Hepatocyte (in vitro differentiated cells): ENCODE data around the gene ALK. TPM values are rescaled to one million over a fixed set of nuclear protein-coding genes. Genes with fewer than 3 reads are reported as not detected.

ENCODE experiments used
- DNase-seq: peaks from one replicate; pipeline ENCODE4 v3.0.0-alpha.2; 2016; ENCODE audit warnings: low spot score
- H2AFZ ChIP-seq: fragments of 200-600 bp; sonication (generic); 2 replicates; pipeline ENCODE4 v1.6.0; 2016; ENCODE audit warnings: antibody characterized with exemption, mild to moderate bottlenecking
- H3K27ac ChIP-seq: fragments of 200-600 bp; sonication (generic); 2 replicates; pipeline ENCODE4 v1.5.1; 2016; ENCODE audit warnings: mild to moderate bottlenecking
- H3K27me3 ChIP-seq: fragments of 200-600 bp; sonication (generic); 2 replicates; pipeline ENCODE4 v1.6.1; 2016
- H3K36me3 ChIP-seq: fragments of 200-600 bp; sonication (generic); replicated peaks from 2 replicates; pipeline ENCODE4 v1.5.1; 2016; ENCODE audit warnings: low read depth; ENCODE audit not compliant: insufficient read depth
- H3K4me1 ChIP-seq: fragments of 200-600 bp; sonication (generic); 2 replicates; pipeline ENCODE4 v1.5.1; 2016; ENCODE audit warnings: mild to moderate bottlenecking, moderate library complexity; ENCODE audit not compliant: insufficient read depth
- H3K4me2 ChIP-seq: fragments of 200-600 bp; sonication (generic); 2 replicates; pipeline ENCODE4 v1.6.0; 2016
- H3K4me3 ChIP-seq: fragments of 200-600 bp; sonication (generic); 2 replicates; pipeline ENCODE4 v1.5.1; 2016; ENCODE audit warnings: mild to moderate bottlenecking
- H3K79me2 ChIP-seq: fragments of 200-600 bp; sonication (generic); 2 replicates; pipeline ENCODE4 v1.6.0; 2017; ENCODE audit warnings: mild to moderate bottlenecking
- H3K9me2 ChIP-seq: fragments of 200-600 bp; sonication (generic); replicated peaks from 2 replicates; pipeline ENCODE4 v1.6.0; 2017; ENCODE audit warnings: mild to moderate bottlenecking; ENCODE audit not compliant: insufficient read depth
- H3K9me3 ChIP-seq: fragments of 200-600 bp; sonication (generic); 2 replicates; pipeline ENCODE4 v1.5.1; 2016; ENCODE audit warnings: low read depth, mild to moderate bottlenecking
- H4K20me1 ChIP-seq: fragments of 200-600 bp; sonication (generic); 2 replicates; pipeline ENCODE4 v1.6.0; 2016; ENCODE audit warnings: mild to moderate bottlenecking; ENCODE audit not compliant: insufficient read depth, poor library complexity, severe bottlenecking
- CTCF ChIP-seq: fragments of 200-600 bp; sonication (generic); IDR thresholded peaks from 2 replicates; pipeline ENCODE4 v1.5.1; 2016; ENCODE audit warnings: antibody characterized with exemption, mild to moderate bottlenecking; ENCODE audit not compliant: poor library complexity
- EZH2 ChIP-seq: fragments of 200-600 bp; sonication (generic); IDR thresholded peaks from 2 replicates; pipeline ENCODE4 v1.6.1; 2016; ENCODE audit warnings: antibody characterized with exemption, mild to moderate bottlenecking, borderline replicate concordance
- EZH2phosphoT487 ChIP-seq: fragments of 200-600 bp; sonication (generic); IDR thresholded peaks from one replicate; pipeline ENCODE4 v1.6.1; 2018; ENCODE audit warnings: antibody characterized with exemption, mild to moderate bottlenecking, low read depth, moderate library complexity; ENCODE audit not compliant: unreplicated experiment, severe bottlenecking
- WGBS: methylation state at CpG from one replicate; pipeline ENCODE4 v1.1.6; 2016; ENCODE audit warnings: low lambda C conversion rate; ENCODE audit errors: missing lambda C conversion rate; 5-methylcytosine and 5-hydroxymethylcytosine counted together
- polyA plus RNA-seq: library from polyadenylated mRNA; unstranded; fragments of >200 nt; fragmentation: Nextera tagmentation; extraction: Ambion mirVana; gene quantifications from 2 replicates; pipeline ENCODE4 v1.2.1, GENCODE V29; 2016
- total RNA-seq: library from RNA; depleted of rRNA; stranded (reverse); fragments of >200 nt; gene quantifications from 2 replicates; pipeline ENCODE4 v1.2.3, GENCODE V29; 2014

The ALK gene
- total and polyA plus RNA-seq, 2 experiments from 2014 or later, result 0.16 to 0.27 TPM

GRCh38 chr2:29744976-29745375 is 176.4 kb downstream of the ALK start:
- no peaks in the 10 kb centered on the region for H3K79me2 ChIP-seq
- DNase-seq, result no peak
- WGBS, result 82% methylated on average over 3 of the region's 3 CpGs
- no peaks in the 10 kb centered on the region for H4K20me1 ChIP-seq
- H3K9me2 ChIP-seq, result no peaks in the 10 kb centered on the region
- H3K9me3 ChIP-seq, result no peaks in the 10 kb centered on the region
- H3K36me3 ChIP-seq, result no peaks in the 10 kb centered on the region
- H3K27me3 ChIP-seq, result peaks cover 3% of the 10 kb centered on the region
- no peak overlapping the region for H3K4me2 ChIP-seq
- no peak for TF ChIP-seq EZH2phosphoT487
- no peak for TF ChIP-seq CTCF
- no peak overlapping the region for H3K4me3 ChIP-seq
- H2AFZ ChIP-seq, result no peak overlapping the region
- no peak overlapping the region for H3K27ac ChIP-seq
- H3K4me1 ChIP-seq, result no peaks in the 10 kb centered on the region

- DNase-seq, result no peak
- H3K9me2 ChIP-seq, result no peaks in the 10 kb centered on the region
- no peaks in the 10 kb centered on the region for H3K36me3 ChIP-seq
- H2AFZ ChIP-seq, result no peak overlapping the region
- WGBS, result 73% methylated on average over 3 of the region's 3 CpGs
- no peak overlapping the region for H3K27ac ChIP-seq
- peaks cover 3% of the 10 kb centered on the region for H3K27me3 ChIP-seq
- no peaks in the 10 kb centered on the region for H3K9me3 ChIP-seq
- H3K4me1 ChIP-seq, result no peaks in the 10 kb centered on the region
- H3K79me2 ChIP-seq, result no peaks in the 10 kb centered on the region
- no peak overlapping the region for H3K4me2 ChIP-seq
- TF ChIP-seq EZH2 (no peak), EZH2phosphoT487 (no peak), CTCF (no peak)
- no peak overlapping the region for H3K4me3 ChIP-seq
- no peaks in the 10 kb centered on the region for H4K20me1 ChIP-seq
Measured at GRCh38 chr2:29743516-29743915, 177.9 kb downstream of the ALK start.

- Histone ChIP-seq H3K4me1 (no peaks in the 10 kb centered on the region), H3K9me2 (no peaks in the 10 kb centered on the region), H2AFZ (no peak overlapping the region), H3K4me3 (no peak overlapping the region), H3K27me3 (peaks cover 3% of the 10 kb centered on the region), H3K27ac (no peak overlapping the region), H3K36me3 (no peaks in the 10 kb centered on the region), H3K4me2 (no peak overlapping the region), H3K79me2 (no peaks in the 10 kb centered on the region), H3K9me3 (no peaks in the 10 kb centered on the region), H4K20me1 (no peaks in the 10 kb centered on the region)
- WGBS, result 68% methylated on average over 2 of the region's 2 CpGs
- DNase-seq, result no peak
- TF ChIP-seq CTCF, result no peak
- no peak for TF ChIP-seq EZH2phosphoT487
- TF ChIP-seq EZH2, result no peak
Measured at GRCh38 chr2:29742656-29743055, 178.7 kb downstream of the ALK start.

GRCh38 chr2:29741132-29741531 is 180.3 kb downstream of the ALK start:
- Histone ChIP-seq H3K9me2 (no peaks in the 10 kb centered on the region), H4K20me1 (no peaks in the 10 kb centered on the region), H3K36me3 (no peaks in the 10 kb centered on the region), H3K9me3 (no peaks in the 10 kb centered on the region), H3K4me1 (no peaks in the 10 kb centered on the region), H3K79me2 (no peaks in the 10 kb centered on the region), H3K27me3 (no peaks in the 10 kb centered on the region), H3K27ac (no peak overlapping the region), H3K4me2 (no peak overlapping the region), H2AFZ (no peak overlapping the region), H3K4me3 (no peak overlapping the region)
- TF ChIP-seq EZH2 (no peak), CTCF (no peak), EZH2phosphoT487 (no peak)
- no peak for DNase-seq
- 94% methylated on average over 4 of the region's 4 CpGs for WGBS
